Loucy (cell line): ENCODE measurements around the gene TRERF1.

Experiments
- H2AFZ ChIP-seq: fragments of 200-600 bp; sonication (generic); 2 replicates; pipeline ENCODE4 v1.6.0; 2016; ENCODE audit warnings: antibody characterized with exemption, mild to moderate bottlenecking, low read length, moderate library complexity
- H3F3A ChIP-seq: fragments of 200-600 bp; 2 replicates; pipeline ENCODE4 v1.6.0; 2016; ENCODE audit warnings: antibody characterized with exemption, low read depth, mild to moderate bottlenecking
- H3K27me3 ChIP-seq: fragments of 200-600 bp; sonication (generic); 2 replicates; pipeline ENCODE4 v1.6.1; 2014; ENCODE audit warnings: low read length, mild to moderate bottlenecking; ENCODE audit not compliant: insufficient read depth, poor library complexity, severe bottlenecking
- H3K36me3 ChIP-seq: fragments of 200-600 bp; sonication (generic); 2 replicates; pipeline ENCODE4 v1.6.1; 2016; ENCODE audit warnings: low read length; ENCODE audit not compliant: insufficient read depth
- H3K4me1 ChIP-seq: fragments of 200-600 bp; sonication (generic); 2 replicates; pipeline ENCODE4 v1.5.1; 2014; ENCODE audit warnings: low read length, mild to moderate bottlenecking; ENCODE audit not compliant: insufficient read depth, poor library complexity, severe bottlenecking
- H3K4me2 ChIP-seq: fragments of 200-600 bp; sonication (generic); 2 replicates; pipeline ENCODE4 v1.6.0; 2014; ENCODE audit warnings: antibody characterized with exemption, low read length, low read depth, mild to moderate bottlenecking; ENCODE audit not compliant: poor library complexity, severe bottlenecking
- H3K4me3 ChIP-seq: fragments of 200-600 bp; sonication (generic); 2 replicates; pipeline ENCODE4 v1.5.1; 2014; ENCODE audit warnings: low read length, mild to moderate bottlenecking, mixed read lengths; ENCODE audit not compliant: poor library complexity, severe bottlenecking
- H3K79me2 ChIP-seq: fragments of 200-600 bp; sonication (generic); 2 replicates; pipeline ENCODE4 v1.6.1; 2014; ENCODE audit warnings: low read length; ENCODE audit not compliant: insufficient read depth
- H3K9ac ChIP-seq: fragments of 200-600 bp; sonication (generic); 2 replicates; pipeline ENCODE4 v1.6.0; 2014; ENCODE audit warnings: mild to moderate bottlenecking, low read depth, low read length, moderate library complexity; ENCODE audit not compliant: poor library complexity, severe bottlenecking
- H3K9me2 ChIP-seq: fragments of 200-600 bp; sonication (generic); replicated peaks from 2 replicates; pipeline ENCODE4 v1.6.1; 2016; ENCODE audit warnings: low read depth, low read length, mixed read lengths
- H3K9me3 ChIP-seq: fragments of 200-600 bp; sonication (generic); 2 replicates; pipeline ENCODE4 v1.6.1; 2014; ENCODE audit warnings: mild to moderate bottlenecking, antibody characterized with exemption, low read length, low read depth; ENCODE audit not compliant: insufficient read depth
- H4K20me1 ChIP-seq: fragments of 200-600 bp; sonication (generic); 2 replicates; pipeline ENCODE4 v1.6.0; 2014; ENCODE audit warnings: antibody characterized with exemption, low read length, mild to moderate bottlenecking; ENCODE audit not compliant: insufficient read depth, poor library complexity, severe bottlenecking
- EZH2phosphoT487 ChIP-seq: fragments of 200-600 bp; IDR thresholded peaks from 2 replicates; pipeline ENCODE4 v1.6.1; 2018; ENCODE audit warnings: antibody characterized with exemption, mild to moderate bottlenecking, moderate library complexity, borderline replicate concordance
- TF ChIP-seq, protein P1 (sequence below): fragments of 200-600 bp; sonication (generic); conservative IDR thresholded peaks from 2 replicates; pipeline ENCODE4 v1.5.1; 2014; ENCODE audit warnings: mild to moderate bottlenecking, antibody characterized with exemption, low read length

The TRERF1 gene

DNA sequence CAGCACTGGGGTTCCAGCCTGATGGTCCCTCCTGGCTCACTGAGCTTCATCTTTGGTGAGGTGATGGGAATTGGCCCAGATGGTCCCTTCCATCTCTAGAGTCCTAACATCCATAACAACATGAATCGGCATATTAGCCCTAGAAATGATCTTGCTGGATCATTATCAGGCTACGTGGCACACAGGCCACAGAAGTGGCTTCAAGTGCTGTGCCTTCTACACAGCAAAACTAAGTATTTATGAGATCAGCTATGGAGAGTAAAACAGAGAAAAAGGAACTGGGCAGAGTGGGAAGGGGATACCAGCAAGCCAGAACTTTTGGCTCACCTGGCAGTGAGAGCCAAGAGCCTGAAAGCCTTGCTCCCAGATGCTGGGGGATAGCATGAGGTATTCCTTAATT, 116.9 kb downstream of the TRERF1 start:
- no peaks in the 10 kb centered on the region for H3K27me3 ChIP-seq
- no peak overlapping the region for H3K9ac ChIP-seq
- no peaks in the 10 kb centered on the region for H3K4me1 ChIP-seq
- H3K9me3 ChIP-seq: no peaks in the 10 kb centered on the region
- H3K79me2 ChIP-seq: peaks cover 15% of the 10 kb centered on the region; the same call in 1 of the 2 replicates
- TF ChIP-seq, protein P1, sequence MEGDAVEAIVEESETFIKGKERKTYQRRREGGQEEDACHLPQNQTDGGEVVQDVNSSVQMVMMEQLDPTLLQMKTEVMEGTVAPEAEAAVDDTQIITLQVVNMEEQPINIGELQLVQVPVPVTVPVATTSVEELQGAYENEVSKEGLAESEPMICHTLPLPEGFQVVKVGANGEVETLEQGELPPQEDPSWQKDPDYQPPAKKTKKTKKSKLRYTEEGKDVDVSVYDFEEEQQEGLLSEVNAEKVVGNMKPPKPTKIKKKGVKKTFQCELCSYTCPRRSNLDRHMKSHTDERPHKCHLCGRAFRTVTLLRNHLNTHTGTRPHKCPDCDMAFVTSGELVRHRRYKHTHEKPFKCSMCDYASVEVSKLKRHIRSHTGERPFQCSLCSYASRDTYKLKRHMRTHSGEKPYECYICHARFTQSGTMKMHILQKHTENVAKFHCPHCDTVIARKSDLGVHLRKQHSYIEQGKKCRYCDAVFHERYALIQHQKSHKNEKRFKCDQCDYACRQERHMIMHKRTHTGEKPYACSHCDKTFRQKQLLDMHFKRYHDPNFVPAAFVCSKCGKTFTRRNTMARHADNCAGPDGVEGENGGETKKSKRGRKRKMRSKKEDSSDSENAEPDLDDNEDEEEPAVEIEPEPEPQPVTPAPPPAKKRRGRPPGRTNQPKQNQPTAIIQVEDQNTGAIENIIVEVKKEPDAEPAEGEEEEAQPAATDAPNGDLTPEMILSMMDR: no peak
- no peak for TF ChIP-seq EZH2phosphoT487
- H3K36me3 ChIP-seq: peaks cover 3% of the 10 kb centered on the region; the same call in 1 of the 2 replicates
- no peaks in the 10 kb centered on the region for H3F3A ChIP-seq
- no peak overlapping the region for H2AFZ ChIP-seq
- H3K4me3 ChIP-seq: no peak overlapping the region
- no peak overlapping the region for H3K4me2 ChIP-seq
- H3K9me2 ChIP-seq: no peaks in the 10 kb centered on the region
- H4K20me1 ChIP-seq: no peaks in the 10 kb centered on the region

DNA sequence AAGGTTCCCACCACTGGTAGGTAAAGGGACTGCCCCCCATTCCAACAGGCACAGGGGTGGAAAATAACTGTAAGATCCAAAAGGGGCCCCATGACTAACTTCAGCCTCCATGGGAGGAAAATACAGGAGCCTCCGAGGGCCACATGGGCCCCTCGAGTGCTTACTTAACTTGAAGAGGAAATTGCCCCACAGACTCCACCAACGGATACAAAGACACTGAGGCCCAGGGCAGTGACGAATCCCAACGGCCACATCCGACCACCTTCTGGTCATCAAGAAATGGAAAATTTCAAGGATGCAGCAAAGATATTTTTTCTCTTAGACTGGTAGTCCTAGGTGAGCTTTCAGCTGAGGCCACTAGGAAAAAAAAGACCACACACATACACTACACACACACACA, 118.1 kb downstream of the TRERF1 start:
- no peaks in the 10 kb centered on the region for H3K27me3 ChIP-seq
- H3K4me2 ChIP-seq: no peak overlapping the region
- H3K4me1 ChIP-seq: no peaks in the 10 kb centered on the region
- H3K9me3 ChIP-seq: no peaks in the 10 kb centered on the region
- peaks cover 3% of the 10 kb centered on the region; the same call in 1 of the 2 replicates for H3K36me3 ChIP-seq
- H3K79me2 ChIP-seq: peaks cover 14% of the 10 kb centered on the region; the same call in 1 of the 2 replicates
- H4K20me1 ChIP-seq: no peaks in the 10 kb centered on the region
- H2AFZ ChIP-seq: no peak overlapping the region
- no peak for TF ChIP-seq EZH2phosphoT487
- TF ChIP-seq, protein P1: no peak
- H3F3A ChIP-seq: no peaks in the 10 kb centered on the region
- H3K4me3 ChIP-seq: no peak overlapping the region
- no peaks in the 10 kb centered on the region for H3K9me2 ChIP-seq
- no peak overlapping the region for H3K9ac ChIP-seq

DNA sequence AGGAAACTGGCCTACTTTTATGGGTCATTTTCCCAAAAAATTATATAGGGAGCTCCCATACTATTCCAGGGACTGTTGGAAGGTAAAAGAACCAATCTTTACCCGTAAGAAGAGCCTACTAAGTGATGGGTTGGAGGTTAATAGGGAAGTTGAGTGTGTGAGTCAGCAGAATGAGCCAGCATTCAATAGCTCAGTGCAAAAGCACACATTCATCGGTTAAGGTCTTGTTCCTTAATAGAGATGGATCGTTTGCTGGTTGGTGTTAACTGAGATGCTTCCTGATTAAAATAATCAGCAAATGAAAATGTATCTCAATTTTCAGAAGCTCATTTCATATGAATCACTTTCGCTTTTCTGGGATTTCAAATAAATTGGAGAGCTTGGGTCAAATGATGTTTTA, 118.8 kb downstream of the TRERF1 start:
- Histone ChIP-seq H3K4me2 (no peak overlapping the region), H2AFZ (no peak overlapping the region), H4K20me1 (no peaks in the 10 kb centered on the region), H3K9ac (no peak overlapping the region), H3K9me2 (no peaks in the 10 kb centered on the region), H3K4me3 (no peak overlapping the region), H3K36me3 (peaks cover 3% of the 10 kb centered on the region; the same call in 1 of the 2 replicates), H3F3A (no peaks in the 10 kb centered on the region), H3K27me3 (no peaks in the 10 kb centered on the region), H3K4me1 (no peaks in the 10 kb centered on the region), H3K9me3 (no peaks in the 10 kb centered on the region), H3K79me2 (peaks cover 11% of the 10 kb centered on the region; the same call in 1 of the 2 replicates)
- TF ChIP-seq, protein P1: no peak
- no peak for TF ChIP-seq EZH2phosphoT487
